Rectal smooth muscle tissue (tissue), 1 donor: ENCODE results near the gene ASAP2.
A peak's percentile ranks its signal among the peaks of the same experiment; 100 is the strongest.

ENCODE experiments used
- H3K27ac ChIP-seq: one replicate; pipeline ENCODE4 v1.7.0; 2013; ENCODE audit warnings: low read depth, low read length, inconsistent platforms
- H3K27me3 ChIP-seq: one replicate; pipeline ENCODE4 v1.7.0; 2013; ENCODE audit warnings: low read length; ENCODE audit not compliant: control insufficient read depth, insufficient read depth
- H3K36me3 ChIP-seq: one replicate; pipeline ENCODE4 v1.7.0; 2013; ENCODE audit warnings: low read length; ENCODE audit not compliant: control insufficient read depth, insufficient read depth
- H3K4me1 ChIP-seq: one replicate; pipeline ENCODE4 v1.7.0; 2013; ENCODE audit warnings: low read length; ENCODE audit not compliant: control insufficient read depth, insufficient read depth
- H3K4me3 ChIP-seq: one replicate; pipeline ENCODE4 v1.7.0; 2013; ENCODE audit warnings: low read length
- H3K9ac ChIP-seq: one replicate; pipeline ENCODE4 v1.7.0; 2013; ENCODE audit warnings: low read length

The ASAP2 gene

GRCh38 chr2:9192712-9193111 lies 13.9 kb upstream of the ASAP2 start:
- Histone ChIP-seq H3K27me3 (no peaks in the 10 kb centered on the region), H3K9ac (no peak overlapping the region), H3K4me1 (peaks cover 19% of the 10 kb centered on the region), H3K4me3 (no peak overlapping the region), H3K36me3 (no peaks in the 10 kb centered on the region), H3K27ac (peak overlapping the region; percentile 84)

DNA sequence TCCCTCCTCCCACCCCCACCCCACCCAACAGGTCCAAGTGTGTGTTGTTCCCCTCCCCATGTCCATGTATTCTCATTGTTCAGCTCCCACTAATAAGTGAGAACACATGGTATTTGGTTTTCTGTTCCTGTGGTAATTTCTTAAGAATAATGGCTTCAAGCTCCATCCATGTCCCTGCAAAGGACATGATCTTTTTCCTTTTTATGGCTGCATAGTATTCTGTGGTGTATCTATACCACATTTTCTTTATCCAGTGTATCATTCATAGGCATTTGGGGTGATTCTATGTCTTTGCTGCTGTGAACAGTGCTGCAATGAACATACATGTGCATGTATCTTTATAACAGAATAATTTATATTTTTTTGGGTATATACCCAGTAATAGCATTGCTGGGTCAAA lies 12.3 kb upstream of the ASAP2 start:
- H3K9ac ChIP-seq: no peak overlapping the region
- H3K4me1 ChIP-seq: peaks cover 15% of the 10 kb centered on the region
- no peaks in the 10 kb centered on the region for H3K27me3 ChIP-seq
- no peak overlapping the region for H3K27ac ChIP-seq
- H3K36me3 ChIP-seq: no peaks in the 10 kb centered on the region
- no peak overlapping the region for H3K4me3 ChIP-seq

GRCh38 chr2:9196637-9197036 lies 10.0 kb upstream of the ASAP2 start:
- Histone ChIP-seq H3K27me3 (no peaks in the 10 kb centered on the region), H3K4me3 (no peak overlapping the region), H3K36me3 (no peaks in the 10 kb centered on the region), H3K4me1 (peaks cover 14% of the 10 kb centered on the region), H3K27ac (no peak overlapping the region), H3K9ac (no peak overlapping the region)

- Histone ChIP-seq H3K9ac (no peak overlapping the region), H3K27me3 (no peaks in the 10 kb centered on the region), H3K27ac (no peak overlapping the region), H3K4me1 (peaks cover 8% of the 10 kb centered on the region), H3K36me3 (no peaks in the 10 kb centered on the region), H3K4me3 (no peak overlapping the region)
Observed at GRCh38 chr2:9197916-9198315, 8.7 kb upstream of the ASAP2 start.

DNA sequence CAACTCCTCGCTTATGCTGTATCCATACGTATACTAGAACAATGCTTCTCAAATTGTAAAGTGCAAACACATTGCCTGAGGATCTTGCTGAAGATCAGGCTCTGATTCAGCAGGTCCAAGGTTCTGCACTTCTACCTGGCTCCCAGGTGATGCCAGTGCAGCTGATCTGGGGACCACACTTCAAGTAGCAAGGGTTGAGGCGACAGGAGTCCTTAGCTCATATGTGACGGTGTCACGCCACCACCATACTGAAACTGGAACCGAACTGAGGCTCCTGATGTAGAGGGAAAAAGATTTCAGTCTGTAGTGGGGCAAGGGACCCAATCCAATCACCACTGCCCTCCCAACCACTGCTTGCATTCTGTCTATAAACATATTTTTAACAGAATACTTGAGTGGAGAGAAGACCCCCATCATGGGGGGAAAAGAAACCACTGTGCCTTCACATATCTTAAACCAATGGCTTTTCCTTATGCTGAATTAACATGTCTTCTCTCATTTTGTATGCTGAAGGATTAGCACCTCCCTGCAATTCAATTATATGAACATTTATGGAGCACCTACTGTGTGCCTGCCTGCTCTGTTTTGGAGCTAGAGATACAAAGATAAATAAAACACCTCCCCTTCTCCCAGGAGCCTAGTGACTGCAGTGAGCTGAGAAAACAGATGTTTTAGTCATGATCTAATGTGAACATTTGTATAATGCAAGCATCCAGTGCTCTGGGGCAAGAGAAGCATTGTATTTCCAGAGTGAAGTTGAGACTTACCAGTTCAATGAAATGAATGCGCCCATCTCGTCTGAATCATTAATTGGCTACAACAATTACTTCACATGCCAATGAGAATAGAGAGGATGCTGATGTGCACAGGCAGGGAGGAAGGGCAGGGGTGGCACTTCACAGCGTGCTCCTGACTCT lies 6.6 kb upstream of the ASAP2 start:
- no peak overlapping the region for H3K4me3 ChIP-seq
- H3K4me1 ChIP-seq: peaks cover 10% of the 10 kb centered on the region
- H3K9ac ChIP-seq: no peak overlapping the region
- H3K27me3 ChIP-seq: no peaks in the 10 kb centered on the region
- no peak overlapping the region for H3K27ac ChIP-seq
- no peaks in the 10 kb centered on the region for H3K36me3 ChIP-seq

- Histone ChIP-seq H3K4me1 (peaks cover 10% of the 10 kb centered on the region), H3K4me3 (no peak overlapping the region), H3K27ac (no peak overlapping the region), H3K36me3 (no peaks in the 10 kb centered on the region), H3K27me3 (no peaks in the 10 kb centered on the region), H3K9ac (no peak overlapping the region)
Observed at GRCh38 chr2:9200633-9201015, 6.0 kb upstream of the ASAP2 start.

GRCh38 chr2:9201185-9201891 lies 5.3 kb upstream of the ASAP2 start:
- H3K9ac ChIP-seq: no peak overlapping the region
- no peak overlapping the region for H3K4me3 ChIP-seq
- H3K27me3 ChIP-seq: no peaks in the 10 kb centered on the region
- peaks cover 10% of the 10 kb centered on the region for H3K4me1 ChIP-seq
- no peak overlapping the region for H3K27ac ChIP-seq
- H3K36me3 ChIP-seq: no peaks in the 10 kb centered on the region

GRCh38 chr2:9203006-9203405 lies 3.6 kb upstream of the ASAP2 start:
- no peaks in the 10 kb centered on the region for H3K27me3 ChIP-seq
- H3K4me1 ChIP-seq: peaks cover 10% of the 10 kb centered on the region
- no peaks in the 10 kb centered on the region for H3K36me3 ChIP-seq
- no peak overlapping the region for H3K4me3 ChIP-seq
- no peak overlapping the region for H3K27ac ChIP-seq
- H3K9ac ChIP-seq: no peak overlapping the region

GRCh38 chr2:9203876-9204275 lies 2.7 kb upstream of the ASAP2 start:
- Histone ChIP-seq H3K27ac (no peak overlapping the region), H3K27me3 (no peaks in the 10 kb centered on the region), H3K4me3 (no peak overlapping the region), H3K4me1 (peaks cover 10% of the 10 kb centered on the region), H3K9ac (no peak overlapping the region), H3K36me3 (no peaks in the 10 kb centered on the region)

DNA sequence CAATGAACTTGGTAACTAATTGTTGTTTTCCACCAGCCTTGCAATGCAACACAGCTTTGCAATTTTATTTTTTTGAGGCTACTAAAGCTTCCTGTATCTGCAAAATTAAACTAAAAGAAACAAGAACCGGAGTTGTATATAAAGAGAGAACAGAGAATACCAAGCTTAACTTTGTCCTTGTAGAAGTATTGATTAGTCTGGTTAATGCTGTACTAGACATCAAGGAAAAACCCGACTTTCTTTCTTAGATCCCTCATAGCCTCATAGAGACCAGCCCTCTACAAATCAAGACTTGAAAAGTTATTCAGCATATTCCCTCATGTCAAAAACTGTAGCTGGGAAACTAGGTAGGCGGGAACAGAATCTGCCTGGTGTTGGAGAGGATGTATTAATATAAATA lies 1.7 kb upstream of the ASAP2 start:
- H3K27me3 ChIP-seq: no peaks in the 10 kb centered on the region
- no peaks in the 10 kb centered on the region for H3K36me3 ChIP-seq
- peaks cover 6% of the 10 kb centered on the region for H3K4me1 ChIP-seq
- no peak overlapping the region for H3K9ac ChIP-seq
- no peak overlapping the region for H3K4me3 ChIP-seq
- no peak overlapping the region for H3K27ac ChIP-seq

DNA sequence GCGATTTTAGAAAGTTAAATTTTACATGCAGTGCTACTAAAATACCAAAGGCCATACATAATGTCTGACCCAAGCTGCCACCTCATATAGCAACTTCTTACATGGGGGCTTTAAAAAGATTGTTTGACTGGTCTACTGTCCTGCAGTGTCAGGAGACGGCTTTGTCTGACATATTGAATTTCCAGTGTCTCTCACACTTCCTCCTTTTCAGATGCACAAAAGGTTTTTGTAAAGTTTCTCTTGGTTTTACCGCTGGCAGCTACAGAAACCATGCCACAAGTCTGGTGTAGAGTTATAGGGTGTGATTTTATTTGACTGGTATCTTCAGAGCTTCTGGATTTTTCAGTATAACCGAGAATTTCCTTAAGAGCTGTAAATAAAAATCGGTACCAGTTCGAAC lies 1.1 kb upstream of the ASAP2 start:
- H3K27ac ChIP-seq: peak overlapping the region; percentile 61
- peak overlapping the region; percentile 63 for H3K4me3 ChIP-seq
- no peak overlapping the region for H3K9ac ChIP-seq
- no peaks in the 10 kb centered on the region for H3K36me3 ChIP-seq
- H3K27me3 ChIP-seq: no peaks in the 10 kb centered on the region
- peaks cover 2% of the 10 kb centered on the region for H3K4me1 ChIP-seq

DNA sequence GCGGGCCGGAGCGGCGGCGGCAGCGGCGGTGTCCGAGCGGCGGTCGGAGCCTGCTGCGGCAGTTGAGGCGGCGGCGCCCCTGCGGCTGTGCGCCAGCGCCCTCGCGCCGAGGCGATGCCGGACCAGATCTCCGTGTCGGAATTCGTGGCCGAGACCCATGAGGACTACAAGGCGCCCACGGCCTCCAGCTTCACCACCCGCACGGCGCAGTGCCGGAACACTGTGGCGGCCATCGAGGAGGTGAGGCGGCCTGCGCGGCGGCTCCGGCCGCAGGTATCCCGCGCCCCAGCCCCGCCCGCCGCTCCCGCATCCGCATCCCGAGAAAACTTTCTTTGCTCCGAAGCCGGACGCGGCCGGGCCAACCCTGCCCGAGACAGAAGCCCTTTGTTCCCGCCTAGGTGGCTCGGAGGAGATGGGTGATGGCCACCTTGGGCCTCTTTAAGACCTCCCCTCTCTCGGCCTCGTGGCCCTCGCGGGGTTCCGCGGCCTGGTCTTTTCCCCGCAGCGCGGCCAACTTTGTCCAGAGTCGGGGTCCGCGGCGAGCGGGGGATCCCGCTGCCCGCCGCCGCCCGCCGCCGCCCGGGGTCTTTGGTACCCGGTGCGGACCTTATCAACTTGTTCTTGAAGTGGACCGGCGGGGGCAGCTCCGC lies 504 bp downstream of the ASAP2 start:
- H3K27me3 ChIP-seq: no peaks in the 10 kb centered on the region
- H3K4me3 ChIP-seq: peak overlapping the region; percentile 62
- H3K36me3 ChIP-seq: no peaks in the 10 kb centered on the region
- H3K4me1 ChIP-seq: peaks cover 9% of the 10 kb centered on the region
- peak overlapping the region; percentile 32 for H3K9ac ChIP-seq
- peak overlapping the region; percentile 77 for H3K27ac ChIP-seq
